H9 (cell line): ENCODE results near the gene IL17F. TPM values are rescaled to one million over a fixed set of nuclear protein-coding genes. Genes with fewer than 3 reads are reported as not detected.

Experiments
- DNase-seq: peaks from one replicate; pipeline ENCODE4 v3.0.0-alpha.2; 2017
- H2AFZ ChIP-seq: one replicate; pipeline ENCODE4 v1.6.1; 2013; ENCODE audit warnings: mild to moderate bottlenecking, low read length, control low read depth, moderate library complexity
- H2AK5ac ChIP-seq: 2 replicates; pipeline ENCODE4 v1.6.1; 2013; ENCODE audit warnings: low read length, control low read depth, mixed read lengths; ENCODE audit not compliant: insufficient read length
- H2BK120ac ChIP-seq: one replicate; pipeline ENCODE4 v1.6.1; 2013; ENCODE audit warnings: low read depth, mild to moderate bottlenecking, low read length, control low read depth, inconsistent platforms; ENCODE audit not compliant: poor library complexity, severe bottlenecking
- H2BK12ac ChIP-seq: 2 replicates; pipeline ENCODE4 v1.6.1; 2013; ENCODE audit warnings: low read length, control low read depth, mixed read lengths, low read depth; ENCODE audit not compliant: insufficient read length
- H2BK15ac ChIP-seq: 2 replicates; pipeline ENCODE4 v1.6.1; 2013; ENCODE audit warnings: low read depth, low read length, control low read depth
- H2BK20ac ChIP-seq: one replicate; pipeline ENCODE4 v1.6.1; 2013; ENCODE audit warnings: low read depth, mild to moderate bottlenecking, low read length, control low read depth, inconsistent platforms; ENCODE audit not compliant: poor library complexity, severe bottlenecking
- H2BK5ac ChIP-seq: 2 replicates; pipeline ENCODE4 v1.6.1; 2013; ENCODE audit warnings: low read length, control low read depth, mixed read lengths; ENCODE audit not compliant: insufficient read length
- H3K14ac ChIP-seq: 2 replicates; pipeline ENCODE4 v1.6.1; 2013; ENCODE audit warnings: low read length, control low read depth; ENCODE audit not compliant: insufficient read depth
- H3K18ac ChIP-seq: 2 replicates; pipeline ENCODE4 v1.6.1; 2013; ENCODE audit warnings: low read depth, mild to moderate bottlenecking, mixed read lengths, low read length, control low read depth; ENCODE audit not compliant: insufficient read length
- H3K23ac ChIP-seq: 2 replicates; pipeline ENCODE4 v1.6.1; 2013; ENCODE audit warnings: low read length, control low read depth, mixed read lengths, low read depth; ENCODE audit not compliant: insufficient read length
- H3K23me2 ChIP-seq: 2 replicates; pipeline ENCODE4 v1.6.1; 2013; ENCODE audit warnings: low read depth, mild to moderate bottlenecking, mixed read lengths, low read length, control low read depth; ENCODE audit not compliant: insufficient read length, poor library complexity, severe bottlenecking
- H3K27ac ChIP-seq: 2 replicates; pipeline ENCODE4 v1.5.1; 2013; ENCODE audit warnings: low read length, control low read depth, mixed read lengths, low read depth; ENCODE audit not compliant: insufficient read length
- H3K27me3 ChIP-seq: 2 replicates; pipeline ENCODE4 v1.6.1; 2013; ENCODE audit warnings: low read length, control low read depth, inconsistent platforms; ENCODE audit not compliant: insufficient read depth
- H3K4ac ChIP-seq: 2 replicates; pipeline ENCODE4 v1.6.1; 2013; ENCODE audit warnings: low read depth, mild to moderate bottlenecking, control low read depth, inconsistent platforms, low read length, moderate library complexity
- H3K4me1 ChIP-seq: 2 replicates; pipeline ENCODE4 v1.6.1; 2013; ENCODE audit warnings: low read length, control low read depth, inconsistent platforms; ENCODE audit not compliant: insufficient read depth
- H3K4me2 ChIP-seq: 2 replicates; pipeline ENCODE4 v1.6.1; 2013; ENCODE audit warnings: low read length, control low read depth, mixed read lengths; ENCODE audit not compliant: insufficient read length, insufficient read depth
- H3K56ac ChIP-seq: 2 replicates; pipeline ENCODE4 v1.6.1; 2013; ENCODE audit warnings: low read depth, mild to moderate bottlenecking, mixed read lengths, low read length, control low read depth; ENCODE audit not compliant: insufficient read length
- H3K79me1 ChIP-seq: 2 replicates; pipeline ENCODE4 v1.6.1; 2013; ENCODE audit warnings: low read depth, mild to moderate bottlenecking, moderate library complexity, low read length, control low read depth, inconsistent platforms; ENCODE audit not compliant: insufficient read depth, poor library complexity, severe bottlenecking
- H3K79me2 ChIP-seq: 2 replicates; pipeline ENCODE4 v1.6.1; 2013; ENCODE audit warnings: low read length, control low read depth, inconsistent platforms; ENCODE audit not compliant: insufficient read depth
- H3K9ac ChIP-seq: 2 replicates; pipeline ENCODE4 v1.6.1; 2013; ENCODE audit warnings: low read length, control low read depth, mixed read lengths; ENCODE audit not compliant: insufficient read length; ENCODE audit errors: extremely low read depth
- H3K9me3 ChIP-seq: one replicate; pipeline ENCODE4 v1.6.1; 2013; ENCODE audit warnings: low read depth, low read length, inconsistent platforms; ENCODE audit not compliant: control insufficient read depth
- H3T11ph ChIP-seq: one replicate; pipeline ENCODE4 v1.6.1; 2013; ENCODE audit warnings: mild to moderate bottlenecking, low read length, control low read depth, inconsistent platforms
- H4K20me1 ChIP-seq: one replicate; pipeline ENCODE4 v1.6.1; 2013; ENCODE audit not compliant: control insufficient read depth, insufficient read length, insufficient read depth
- H4K5ac ChIP-seq: 2 replicates; pipeline ENCODE4 v1.6.1; 2013; ENCODE audit warnings: low read depth, mild to moderate bottlenecking, mixed read lengths, low read length, control low read depth; ENCODE audit not compliant: insufficient read length
- H4K8ac ChIP-seq: replicated peaks from 2 replicates; pipeline ENCODE4 v1.6.1; 2013; ENCODE audit warnings: low read length, control low read depth, mixed read lengths, low read depth; ENCODE audit not compliant: insufficient read length
- H4K91ac ChIP-seq: 2 replicates; pipeline ENCODE4 v1.6.1; 2013; ENCODE audit warnings: low read depth, mild to moderate bottlenecking, moderate library complexity, mixed read lengths, low read length, control low read depth; ENCODE audit not compliant: insufficient read length
- H3K27ac Mint-ChIP-seq, 3 experiments: 2 replicates in 2 of 3; 3 replicates in 1 of 3; pipeline ENCODE4 v1.8.0; 2020 to 2021; ENCODE audit warnings: mixed read lengths in 3 of 3, mild to moderate bottlenecking in 1 of 3, moderate library complexity in 1 of 3
- H3K27me3 Mint-ChIP-seq: 2 replicates; pipeline ENCODE4 v1.8.0; 2021; ENCODE audit warnings: low read depth, mild to moderate bottlenecking, moderate library complexity, mixed read lengths
- H3K36me3 Mint-ChIP-seq, 3 experiments: 2 replicates in 2 of 3; 3 replicates in 1 of 3; pipeline ENCODE4 v1.8.0; 2020 to 2021; ENCODE audit warnings: low read depth in 3 of 3, mixed read lengths in 3 of 3; ENCODE audit not compliant: insufficient read depth in 1 of 3
- H3K4me1 Mint-ChIP-seq, 2 experiments: 2 replicates each; pipeline ENCODE4 v1.8.0; 2020; ENCODE audit warnings: mixed read lengths in 2 of 2
- H3K4me3 Mint-ChIP-seq, 2 experiments: 2 replicates in 1 of 2; 3 replicates in 1 of 2; pipeline ENCODE4 v1.8.0; 2020 to 2021; ENCODE audit warnings: mild to moderate bottlenecking in 2 of 2, mixed read lengths in 2 of 2, moderate library complexity in 1 of 2
- H3K9me3 Mint-ChIP-seq, 2 experiments: 2 replicates in 1 of 2; 3 replicates in 1 of 2; pipeline ENCODE4 v1.8.0; 2020; ENCODE audit warnings: mild to moderate bottlenecking in 2 of 2, mixed read lengths in 2 of 2, moderate library complexity in 1 of 2
- WGBS: extraction: QIAGEN DNeasy Blood & Tissue Kit; methylation state at CpG from one replicate; pipeline ENCODE4 v1.1.7; 2013; ENCODE audit warnings: missing lambda C conversion rate, low lambda C conversion rate, mixed read lengths; ENCODE audit not compliant: insufficient read length; ENCODE audit errors: extremely low coverage; 5-methylcytosine and 5-hydroxymethylcytosine counted together
- total RNA-seq: library from RNA; stranded (reverse); gene quantifications from 2 replicates; pipeline ENCODE4 v1.2.1, GENCODE V29; 2021
- TF ChIP-seq, protein P1 (sequence below): fragments of 200-600 bp; sonication (generic); conservative IDR thresholded peaks from 3 replicates; pipeline ENCODE4 v1.8.0; 2021; ENCODE audit warnings: antibody characterized with exemption, mild to moderate bottlenecking

IL17F gene
- total RNA-seq, 1 experiment from 2014 or later = not detected

DNA sequence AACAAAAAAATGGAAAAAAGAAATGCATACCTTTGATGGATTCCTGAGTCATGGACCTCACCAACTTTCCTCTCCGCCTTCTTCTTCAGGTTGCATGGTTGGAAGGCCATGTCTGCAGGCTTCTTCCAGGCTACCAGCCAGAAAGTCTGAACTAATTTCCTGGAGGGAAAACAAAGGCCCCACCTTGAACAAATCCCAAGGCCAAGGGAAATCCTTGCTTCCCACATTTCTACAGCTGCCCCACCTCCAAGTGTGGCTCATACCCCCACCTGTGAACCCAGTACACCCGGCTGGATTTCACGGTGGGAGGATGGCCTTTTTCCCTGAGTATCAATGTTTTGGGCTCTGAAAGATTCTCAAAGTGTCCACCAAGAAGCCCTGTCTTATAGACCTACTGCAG, 35.7 kb downstream of the IL17F start:
- H4K20me1 ChIP-seq = no peaks in the 10 kb centered on the region
- no peak overlapping the region for H3K18ac ChIP-seq
- H2BK120ac ChIP-seq = no peak overlapping the region
- no peak overlapping the region for H2AFZ ChIP-seq
- H4K8ac ChIP-seq = no peak overlapping the region
- H3K56ac ChIP-seq = no peak overlapping the region
- H3K27ac ChIP-seq = no peak overlapping the region
- TF ChIP-seq, protein P1, sequence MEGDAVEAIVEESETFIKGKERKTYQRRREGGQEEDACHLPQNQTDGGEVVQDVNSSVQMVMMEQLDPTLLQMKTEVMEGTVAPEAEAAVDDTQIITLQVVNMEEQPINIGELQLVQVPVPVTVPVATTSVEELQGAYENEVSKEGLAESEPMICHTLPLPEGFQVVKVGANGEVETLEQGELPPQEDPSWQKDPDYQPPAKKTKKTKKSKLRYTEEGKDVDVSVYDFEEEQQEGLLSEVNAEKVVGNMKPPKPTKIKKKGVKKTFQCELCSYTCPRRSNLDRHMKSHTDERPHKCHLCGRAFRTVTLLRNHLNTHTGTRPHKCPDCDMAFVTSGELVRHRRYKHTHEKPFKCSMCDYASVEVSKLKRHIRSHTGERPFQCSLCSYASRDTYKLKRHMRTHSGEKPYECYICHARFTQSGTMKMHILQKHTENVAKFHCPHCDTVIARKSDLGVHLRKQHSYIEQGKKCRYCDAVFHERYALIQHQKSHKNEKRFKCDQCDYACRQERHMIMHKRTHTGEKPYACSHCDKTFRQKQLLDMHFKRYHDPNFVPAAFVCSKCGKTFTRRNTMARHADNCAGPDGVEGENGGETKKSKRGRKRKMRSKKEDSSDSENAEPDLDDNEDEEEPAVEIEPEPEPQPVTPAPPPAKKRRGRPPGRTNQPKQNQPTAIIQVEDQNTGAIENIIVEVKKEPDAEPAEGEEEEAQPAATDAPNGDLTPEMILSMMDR = no peak
- peaks cover 0 to 4% (median 3%) of the 10 kb centered on the region in 3 experiments; a peak in 2 of 7 replicates for H3K36me3 Mint-ChIP-seq
- H3K23ac ChIP-seq = no peak overlapping the region
- no peaks in the 10 kb centered on the region for H3K27me3 ChIP-seq
- H3K14ac ChIP-seq = no peak overlapping the region
- H4K5ac ChIP-seq = no peak overlapping the region
- H3K4ac ChIP-seq = no peak overlapping the region
- peaks cover 7 to 9% of the 10 kb centered on the region in 2 experiments; a peak in 3 of 4 replicates for H3K4me1 Mint-ChIP-seq
- no peak overlapping the region for H2BK5ac ChIP-seq
- no peaks in the 10 kb centered on the region for H3K4me1 ChIP-seq
- H2AK5ac ChIP-seq = no peak overlapping the region
- peak overlapping the region in 1 of 3 experiments; percentile 70; a peak in 1 of 7 replicates for H3K27ac Mint-ChIP-seq
- no peak overlapping the region for H2BK12ac ChIP-seq
- H3T11ph ChIP-seq = no peak overlapping the region
- no peak overlapping the region for H2BK15ac ChIP-seq
- H2BK20ac ChIP-seq = no peak overlapping the region
- no peak overlapping the region for H3K4me3 Mint-ChIP-seq
- no peaks in the 10 kb centered on the region; the same call in 1 of the 2 replicates for H3K27me3 Mint-ChIP-seq
- H3K23me2 ChIP-seq = no peaks in the 10 kb centered on the region
- no peak overlapping the region for H3K4me2 ChIP-seq
- DNase-seq = no peak
- H3K9ac ChIP-seq = no peak overlapping the region
- no peak overlapping the region for H4K91ac ChIP-seq
- H3K79me2 ChIP-seq = no peaks in the 10 kb centered on the region
- H3K9me3 Mint-ChIP-seq = peaks cover 3 to 11% of the 10 kb centered on the region in 2 experiments; a peak in 4 of 5 replicates
- no peaks in the 10 kb centered on the region for H3K9me3 ChIP-seq
- no peaks in the 10 kb centered on the region for H3K79me1 ChIP-seq
- no CpG with 5 or more reads among the region's 3 CpGs for WGBS
